HepG2 (cell line): Measurements from ENCODE around the gene PTCD3.

Source experiments
- ARID2 ChIP-seq: sonication (generic); formaldehyde crosslinking; IDR thresholded peaks from 2 replicates; pipeline ENCODE4 v1.8.1; 2022; ENCODE audit warnings: mild to moderate bottlenecking, missing genetic modification reagents, borderline replicate concordance
- CEBPB ChIP-seq: IDR thresholded peaks from 2 replicates; pipeline ENCODE4 v1.6.1; 2011; ENCODE audit warnings: low read depth, low read length, improper control_type of control experiment, borderline replicate concordance
- EP300 ChIP-seq, 3 experiments: sonication (generic) in 1 of 3; formaldehyde crosslinking in 1 of 3; IDR thresholded peaks; 2 replicates each; pipeline versions ENCODE4 v1.5.1 to v1.6.1; 2011 to 2020; ENCODE audit warnings: low read depth in 2 of 3, low read length in 2 of 3, borderline replicate concordance in 1 of 3, improper control_type of control experiment in 1 of 3, mild to moderate bottlenecking in 1 of 3, missing genetic modification reagents in 1 of 3, moderate library complexity in 1 of 3
- POLR2A ChIP-seq, 2 experiments: IDR thresholded peaks; 2 replicates each; pipeline ENCODE4 v1.6.1; 2011; ENCODE audit warnings: low read depth in 2 of 2, low read length in 2 of 2, mild to moderate bottlenecking in 1 of 2, moderate library complexity in 1 of 2; ENCODE audit not compliant: insufficient read depth in 1 of 2
- RXRA ChIP-seq: sonication (generic); formaldehyde crosslinking; IDR thresholded peaks from 2 replicates; pipeline ENCODE4 v1.5.1; 2020; ENCODE audit warnings: missing genetic modification reagents
- SP2 ChIP-seq: sonication (generic); formaldehyde crosslinking; IDR thresholded peaks from 2 replicates; pipeline ENCODE4 v1.5.1; 2020; ENCODE audit warnings: mild to moderate bottlenecking, missing genetic modification reagents
- ZBTB33 ChIP-seq: sonication (generic); formaldehyde crosslinking; IDR thresholded peaks from 2 replicates; pipeline ENCODE4 v1.4.0; 2020; ENCODE audit warnings: missing genetic modification reagents
- ZBTB7A ChIP-seq: sonication (generic); formaldehyde crosslinking; IDR thresholded peaks from 2 replicates; pipeline ENCODE4 v1.8.0; 2022; ENCODE audit warnings: mild to moderate bottlenecking, missing genetic modification reagents
- ZBTB8A ChIP-seq: sonication (generic); formaldehyde crosslinking; IDR thresholded peaks from 2 replicates; pipeline ENCODE4 v1.4.0; 2020; ENCODE audit warnings: mild to moderate bottlenecking, low read depth, missing genetic modification reagents, borderline replicate concordance
- ZMYM2 ChIP-seq: sonication (generic); formaldehyde crosslinking; IDR thresholded peaks from 2 replicates; pipeline ENCODE4 v1.8.0; 2022; ENCODE audit warnings: mild to moderate bottlenecking, missing genetic modification reagents
- ZNF460 ChIP-seq: sonication (generic); formaldehyde crosslinking; IDR thresholded peaks from 2 replicates; pipeline ENCODE4 v1.5.1; 2020; ENCODE audit warnings: missing genetic modification reagents, mild to moderate bottlenecking, borderline replicate concordance
- TF ChIP-seq, protein P1 (sequence below): sonication (generic); formaldehyde crosslinking; IDR thresholded peaks from 2 replicates; pipeline ENCODE4 v1.4.0; 2020; ENCODE audit warnings: missing genetic modification reagents
- TF ChIP-seq, protein P2 (sequence below), 2 experiments: sonication (generic) in 1 of 2; formaldehyde crosslinking in 1 of 2; IDR thresholded peaks; 2 replicates each; pipeline versions ENCODE4 v1.4.0 to v1.6.1; 2016 to 2020; ENCODE audit warnings: borderline replicate concordance in 1 of 2, low read depth in 1 of 2, mild to moderate bottlenecking in 1 of 2, missing genetic modification reagents in 1 of 2
- TF ChIP-seq, protein P3 (sequence below): sonication (generic); formaldehyde crosslinking; IDR thresholded peaks from one replicate; pipeline ENCODE4 v1.5.1; 2020; ENCODE audit warnings: mild to moderate bottlenecking, missing genetic modification reagents; ENCODE audit errors: not compliant biosample characterization

GRCh38 chr2:86160156-86160952, 54.3 kb downstream of the PTCD3 start:
- TF ChIP-seq ZBTB33 (CRISPR knock-in tag), result no peak
- TF ChIP-seq ZBTB7A, result no peak
- no peak for TF ChIP-seq EP300 (IDR thresholded peaks at IDR 0.05; ENCODE audit: low read depth in 2 of 2, low read length in 2 of 2)
- no peak for TF ChIP-seq EP300 (CRISPR knock-in tag; IDR thresholded peaks at IDR 0.05; ENCODE audit: borderline replicate concordance)
- TF ChIP-seq, protein P1, sequence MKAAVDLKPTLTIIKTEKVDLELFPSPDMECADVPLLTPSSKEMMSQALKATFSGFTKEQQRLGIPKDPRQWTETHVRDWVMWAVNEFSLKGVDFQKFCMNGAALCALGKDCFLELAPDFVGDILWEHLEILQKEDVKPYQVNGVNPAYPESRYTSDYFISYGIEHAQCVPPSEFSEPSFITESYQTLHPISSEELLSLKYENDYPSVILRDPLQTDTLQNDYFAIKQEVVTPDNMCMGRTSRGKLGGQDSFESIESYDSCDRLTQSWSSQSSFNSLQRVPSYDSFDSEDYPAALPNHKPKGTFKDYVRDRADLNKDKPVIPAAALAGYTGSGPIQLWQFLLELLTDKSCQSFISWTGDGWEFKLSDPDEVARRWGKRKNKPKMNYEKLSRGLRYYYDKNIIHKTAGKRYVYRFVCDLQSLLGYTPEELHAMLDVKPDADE (CRISPR knock-in tag), result no peak
- TF ChIP-seq ZNF460 (CRISPR knock-in tag), result no peak
- TF ChIP-seq ARID2 (CRISPR knock-in tag), result no peak
- no peak for TF ChIP-seq RXRA (CRISPR knock-in tag)
- no peak for TF ChIP-seq SP2 (CRISPR knock-in tag)
- no peak for TF ChIP-seq ZMYM2 (CRISPR knock-in tag)
- no peak for TF ChIP-seq ZBTB8A (CRISPR knock-in tag)
- TF ChIP-seq CEBPB, result 0 out of 2 replicates have a peak, but pooled peaks have one; percentile 16
- TF ChIP-seq POLR2A (IDR thresholded peaks at IDR 0.05; ENCODE audit: insufficient read depth in 1 of 2, low read depth in 2 of 2, low read length in 2 of 2), result no peak
- TF ChIP-seq, protein P2, sequence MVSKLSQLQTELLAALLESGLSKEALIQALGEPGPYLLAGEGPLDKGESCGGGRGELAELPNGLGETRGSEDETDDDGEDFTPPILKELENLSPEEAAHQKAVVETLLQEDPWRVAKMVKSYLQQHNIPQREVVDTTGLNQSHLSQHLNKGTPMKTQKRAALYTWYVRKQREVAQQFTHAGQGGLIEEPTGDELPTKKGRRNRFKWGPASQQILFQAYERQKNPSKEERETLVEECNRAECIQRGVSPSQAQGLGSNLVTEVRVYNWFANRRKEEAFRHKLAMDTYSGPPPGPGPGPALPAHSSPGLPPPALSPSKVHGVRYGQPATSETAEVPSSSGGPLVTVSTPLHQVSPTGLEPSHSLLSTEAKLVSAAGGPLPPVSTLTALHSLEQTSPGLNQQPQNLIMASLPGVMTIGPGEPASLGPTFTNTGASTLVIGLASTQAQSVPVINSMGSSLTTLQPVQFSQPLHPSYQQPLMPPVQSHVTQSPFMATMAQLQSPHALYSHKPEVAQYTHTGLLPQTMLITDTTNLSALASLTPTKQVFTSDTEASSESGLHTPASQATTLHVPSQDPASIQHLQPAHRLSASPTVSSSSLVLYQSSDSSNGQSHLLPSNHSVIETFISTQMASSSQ (IDR thresholded peaks at IDR 0.05; ENCODE audit: low read depth), result no peak
- TF ChIP-seq, protein P2 (CRISPR knock-in tag; IDR thresholded peaks at IDR 0.05; ENCODE audit: borderline replicate concordance), result no peak
- TF ChIP-seq, protein P3, sequence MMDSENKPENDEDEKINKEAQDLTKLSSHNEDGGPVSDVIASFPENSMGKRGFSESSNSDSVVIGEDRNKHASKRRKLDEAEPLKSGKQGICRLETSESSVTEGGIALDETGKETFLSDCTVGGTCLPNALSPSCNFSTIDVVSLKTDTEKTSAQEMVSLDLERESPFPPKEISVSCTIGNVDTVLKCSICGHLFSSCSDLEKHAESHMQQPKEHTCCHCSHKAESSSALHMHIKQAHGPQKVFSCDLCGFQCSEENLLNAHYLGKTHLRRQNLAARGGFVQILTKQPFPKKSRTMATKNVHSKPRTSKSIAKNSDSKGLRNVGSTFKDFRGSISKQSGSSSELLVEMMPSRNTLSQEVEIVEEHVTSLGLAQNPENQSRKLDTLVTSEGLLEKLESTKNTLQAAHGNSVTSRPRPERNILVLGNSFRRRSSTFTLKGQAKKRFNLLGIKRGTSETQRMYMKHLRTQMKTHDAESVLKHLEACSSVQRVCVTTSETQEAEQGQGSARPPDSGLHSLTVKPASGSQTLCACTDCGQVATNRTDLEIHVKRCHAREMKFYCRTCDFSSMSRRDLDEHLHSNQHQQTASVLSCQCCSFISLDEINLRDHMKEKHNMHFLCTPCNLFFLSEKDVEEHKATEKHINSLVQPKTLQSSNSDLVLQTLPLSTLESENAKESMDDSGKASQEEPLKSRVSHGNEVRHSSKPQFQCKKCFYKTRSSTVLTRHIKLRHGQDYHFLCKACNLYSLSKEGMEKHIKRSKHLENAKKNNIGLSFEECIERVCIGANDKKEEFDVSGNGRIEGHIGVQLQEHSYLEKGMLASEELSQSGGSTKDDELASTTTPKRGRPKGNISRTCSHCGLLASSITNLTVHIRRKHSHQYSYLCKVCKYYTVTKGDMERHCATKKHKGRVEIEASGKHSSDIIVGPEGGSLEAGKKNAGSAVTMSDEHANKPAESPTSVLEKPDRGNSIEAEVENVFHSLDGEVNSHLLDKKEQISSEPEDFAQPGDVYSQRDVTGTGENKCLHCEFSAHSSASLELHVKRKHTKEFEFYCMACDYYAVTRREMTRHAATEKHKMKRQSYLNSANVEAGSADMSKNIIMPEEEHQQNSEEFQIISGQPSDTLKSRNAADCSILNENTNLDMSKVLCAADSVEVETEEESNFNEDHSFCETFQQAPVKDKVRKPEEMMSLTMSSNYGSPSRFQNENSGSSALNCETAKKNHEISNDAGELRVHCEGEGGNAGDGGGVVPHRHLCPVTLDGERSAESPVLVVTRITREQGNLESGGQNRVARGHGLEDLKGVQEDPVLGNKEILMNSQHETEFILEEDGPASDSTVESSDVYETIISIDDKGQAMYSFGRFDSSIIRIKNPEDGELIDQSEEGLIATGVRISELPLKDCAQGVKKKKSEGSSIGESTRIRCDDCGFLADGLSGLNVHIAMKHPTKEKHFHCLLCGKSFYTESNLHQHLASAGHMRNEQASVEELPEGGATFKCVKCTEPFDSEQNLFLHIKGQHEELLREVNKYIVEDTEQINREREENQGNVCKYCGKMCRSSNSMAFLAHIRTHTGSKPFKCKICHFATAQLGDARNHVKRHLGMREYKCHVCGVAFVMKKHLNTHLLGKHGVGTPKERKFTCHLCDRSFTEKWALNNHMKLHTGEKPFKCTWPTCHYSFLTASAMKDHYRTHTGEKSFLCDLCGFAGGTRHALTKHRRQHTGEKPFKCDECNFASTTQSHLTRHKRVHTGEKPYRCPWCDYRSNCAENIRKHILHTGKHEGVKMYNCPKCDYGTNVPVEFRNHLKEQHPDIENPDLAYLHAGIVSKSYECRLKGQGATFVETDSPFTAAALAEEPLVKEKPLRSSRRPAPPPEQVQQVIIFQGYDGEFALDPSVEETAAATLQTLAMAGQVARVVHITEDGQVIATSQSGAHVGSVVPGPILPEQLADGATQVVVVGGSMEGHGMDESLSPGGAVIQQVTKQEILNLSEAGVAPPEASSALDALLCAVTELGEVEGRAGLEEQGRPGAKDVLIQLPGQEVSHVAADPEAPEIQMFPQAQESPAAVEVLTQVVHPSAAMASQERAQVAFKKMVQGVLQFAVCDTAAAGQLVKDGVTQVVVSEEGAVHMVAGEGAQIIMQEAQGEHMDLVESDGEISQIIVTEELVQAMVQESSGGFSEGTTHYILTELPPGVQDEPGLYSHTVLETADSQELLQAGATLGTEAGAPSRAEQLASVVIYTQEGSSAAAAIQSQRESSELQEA (CRISPR knock-in tag), result no peak
